HepG2 (cell line): ENCODE measurements around the gene ELOVL5. TPM values are rescaled to one million over a fixed set of nuclear protein-coding genes. Genes with fewer than 3 reads are reported as not detected.

ENCODE experiments used
- ATAC-seq: fragments of 200-7000 bp; cut with Tn5 transposase; 3 replicates; pipeline ENCODE4 v1.9.1; 2020; ENCODE audit warnings: mild to moderate bottlenecking, moderate library complexity
- BruUV-seq: library from RNA; stranded (reverse); fragments of 400-500 nt; replicated peaks from 2 replicates; lab custom pipeline; 2021; lab: Mats Ljungman, UMichigan
- CTCF ChIA-PET: fragments of 300-600 bp; formaldehyde crosslinking; extraction: SDS; loops from one replicate; lab custom pipeline; 2021; ENCODE audit warnings: low total read pairs, inconsistent platforms, low intra/inter-chr PET ratio; lab: Yijun Ruan, JAX
- POLR2A ChIA-PET: fragments of 350-600 bp; sonication (Branson Sonifier 250); formaldehyde crosslinking; loops from one replicate; lab custom pipeline; 2020; ENCODE audit warnings: antibody characterized with exemption, inconsistent platforms; lab: Yijun Ruan, JAX
- DNase-seq: peaks from one replicate; pipeline ENCODE4 v3.0.0-alpha.2; 2015; ENCODE audit warnings: low spot score
- FAIRE-seq: peaks from 3 replicates; lab custom pipeline; 2011; peaks lifted over from hg19 to GRCh38; lab: Jason Lieb, UNC
- H2AFZ ChIP-seq: one replicate; pipeline ENCODE4 v1.6.1; 2011; ENCODE audit warnings: low read length, inconsistent platforms
- H3K27ac ChIP-seq: fragments of 300-600 bp; 3 replicates; pipeline ENCODE4 v1.8.0; 2011; ENCODE audit warnings: mixed run types, mild to moderate bottlenecking, mixed read lengths, low read length, inconsistent platforms; ENCODE audit not compliant: insufficient read depth; ENCODE audit errors: extremely low read length
- H3K27me3 ChIP-seq, 2 experiments: fragments of 200-600 bp in 1 of 2; 2 replicates in 1 of 2; 3 replicates in 1 of 2; pipeline versions ENCODE4 v1.6.0 to v1.8.0; 2011; ENCODE audit warnings: low read length in 2 of 2, mild to moderate bottlenecking in 2 of 2, moderate library complexity in 2 of 2, inconsistent platforms in 1 of 2; ENCODE audit not compliant: insufficient read depth in 2 of 2, control insufficient read depth in 1 of 2
- H3K36me3 ChIP-seq, 2 experiments: fragments of 200-600 bp in 1 of 2; replicated peaks in 1 of 2; 2 replicates in 1 of 2; 3 replicates in 1 of 2; pipeline versions ENCODE4 v1.5.1 to v1.8.0; 2011; ENCODE audit warnings: low read length in 2 of 2, inconsistent platforms in 1 of 2; ENCODE audit not compliant: insufficient read depth in 2 of 2, control insufficient read depth in 1 of 2
- H3K4me1 ChIP-seq: 2 replicates; pipeline ENCODE4 v1.5.1; 2012; ENCODE audit warnings: low read length, inconsistent platforms; ENCODE audit not compliant: insufficient read depth
- H3K4me2 ChIP-seq: 2 replicates; pipeline ENCODE4 v1.6.0; 2011; ENCODE audit warnings: low read depth, low read length, inconsistent platforms
- H3K4me3 ChIP-seq, 3 experiments: fragments of 200-600 bp in 1 of 3; sonication (generic), shearing (Covaris generic) in 1 of 3; replicated peaks in 1 of 3; 2 replicates each; pipeline ENCODE4 v1.5.1; 2011 to 2016; ENCODE audit warnings: low read length in 3 of 3, inconsistent platforms in 2 of 3, low read depth in 2 of 3, mild to moderate bottlenecking in 2 of 3, control low read depth in 1 of 3, mixed read lengths in 1 of 3; ENCODE audit not compliant: insufficient read depth in 1 of 3
- H3K79me2 ChIP-seq: one replicate; pipeline ENCODE4 v1.6.1; 2011; ENCODE audit warnings: low read length, inconsistent platforms; ENCODE audit not compliant: insufficient read depth
- H3K9ac ChIP-seq: 2 replicates; pipeline ENCODE4 v1.6.0; 2011; ENCODE audit warnings: mild to moderate bottlenecking, low read depth, low read length, inconsistent platforms; ENCODE audit not compliant: insufficient read depth
- H3K9me3 ChIP-seq: 2 replicates; pipeline ENCODE4 v1.5.1; 2012; ENCODE audit warnings: mild to moderate bottlenecking, low read length
- H4K20me1 ChIP-seq: 2 replicates; pipeline ENCODE4 v1.6.0; 2011; ENCODE audit warnings: inconsistent platforms, mild to moderate bottlenecking, low read length, moderate library complexity; ENCODE audit not compliant: insufficient read depth
- FLYWCH1 ChIP-seq: sonication (generic); formaldehyde crosslinking; IDR thresholded peaks from 2 replicates; pipeline ENCODE4 v1.8.1; 2023; ENCODE audit warnings: mild to moderate bottlenecking, missing genetic modification reagents
- KIAA2018 ChIP-seq: sonication (generic); formaldehyde crosslinking; IDR thresholded peaks from 2 replicates; pipeline ENCODE4 v1.5.0; 2020; ENCODE audit warnings: mild to moderate bottlenecking, missing genetic modification reagents, borderline replicate concordance
- KLF12 ChIP-seq: sonication (generic); formaldehyde crosslinking; IDR thresholded peaks from 2 replicates; pipeline ENCODE4 v1.4.0; 2020; ENCODE audit warnings: missing genetic modification reagents, borderline replicate concordance
- NFE2L1 ChIP-seq: sonication (generic); formaldehyde crosslinking; IDR thresholded peaks from 2 replicates; pipeline ENCODE4 v1.4.0; 2020; ENCODE audit warnings: missing genetic modification reagents, mild to moderate bottlenecking, borderline replicate concordance
- RFXAP ChIP-seq: sonication (generic); formaldehyde crosslinking; IDR thresholded peaks from 2 replicates; pipeline ENCODE4 v1.4.0; 2020; ENCODE audit warnings: missing genetic modification reagents, borderline replicate concordance
- ZBTB46 ChIP-seq: sonication (generic); formaldehyde crosslinking; IDR thresholded peaks from 2 replicates; pipeline ENCODE4 v1.4.0; 2020; ENCODE audit warnings: mild to moderate bottlenecking, missing genetic modification reagents, borderline replicate concordance
- ZNF574 ChIP-seq: sonication (generic); formaldehyde crosslinking; IDR thresholded peaks from 2 replicates; pipeline ENCODE4 v1.4.0; 2020; ENCODE audit warnings: missing genetic modification reagents
- WGBS: methylation state at CpG from one replicate; pipeline ENCODE4 v1.1.6; 2017; ENCODE audit warnings: low lambda C conversion rate; 5-methylcytosine and 5-hydroxymethylcytosine counted together
- in situ Hi-C: cut with HindIII; loops from 2 replicates; pipeline ENCODE4 v1.10.0; 2017; ENCODE audit warnings: low pct_unique_long_range_greater_than_20kb; ENCODE audit not compliant: extremely low pct_ligation_motif_present
- intact Hi-C: fragments of 100-400 bp; cut with micrococcal nuclease; formaldehyde crosslinking; loops from one replicate; pipeline ENCODE4 v1.10.0; 2022; ENCODE audit not compliant: unreplicated experiment
- polyA plus RNA-seq, 8 experiments: library from polyadenylated mRNA; depleted of rRNA in 3 of 8; stranded (reverse) in 7 of 8; unstranded in 1 of 8; fragments of >200 nt; fragmentation: Illumina TruSeq in 4 of 8; extraction: Trizol in 4 of 8; gene quantifications; 2 replicates each; pipeline versions ENCODE4 v1.2.1 to v1.2.3, GENCODE V29; 2011 to 2016; ENCODE audit warnings: low read depth in 4 of 8, missing spikeins in 1 of 8, mixed read lengths in 1 of 8; ENCODE audit not compliant: insufficient read depth in 1 of 8
- total RNA-seq, 5 experiments: library from RNA; depleted of rRNA; stranded (reverse); fragments of >200 nt; fragmentation: Illumina TruSeq; extraction: Trizol; gene quantifications; 2 replicates each; pipeline ENCODE4 v1.2.3, GENCODE V29; 2016; ENCODE audit warnings: low read depth in 1 of 5
- TF ChIP-seq, protein P1 (sequence below): sonication (generic); formaldehyde crosslinking; IDR thresholded peaks from 2 replicates; pipeline ENCODE4 v1.9.0; 2022; ENCODE audit warnings: low read depth, missing genetic modification reagents

ELOVL5 gene
- total and polyA plus RNA-seq, 2 of the 13 experiments (the other 11 are each of a cell fraction or from before 2014, with no cell fraction given): 50.1 to 72.4 TPM

- no peak for TF ChIP-seq KIAA2018 (CRISPR knock-in tag)
- TF ChIP-seq FLYWCH1: no peak
Measured at GRCh38 chr6:53338304-53338703, 10.4 kb downstream of the ELOVL5 start (continued).

DNA sequence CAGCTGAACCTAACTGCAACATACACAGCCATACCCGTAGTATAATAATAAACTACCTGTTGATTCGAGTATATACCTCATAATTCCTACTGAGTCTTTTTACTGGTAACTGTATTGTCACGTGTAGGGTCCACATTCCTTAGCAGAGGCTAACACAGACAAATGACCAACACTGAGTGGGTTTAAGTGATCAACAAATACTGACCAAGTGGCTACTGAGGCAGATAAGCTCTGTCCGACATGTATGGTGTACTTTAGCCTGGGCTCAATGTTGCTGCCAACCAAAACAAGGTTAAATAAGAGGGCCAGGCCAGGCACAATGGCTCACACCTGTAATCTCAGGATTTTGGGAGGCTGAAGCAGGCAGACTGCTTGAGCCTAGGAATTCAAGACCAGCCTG is 12.7 kb downstream of the ELOVL5 start:
- Histone ChIP-seq H3K27ac (no peak overlapping the region), H3K36me3 (no peaks in the 10 kb centered on the region), H3K9ac (no peak overlapping the region), H2AFZ (no peak overlapping the region), H3K27me3 (no peaks in the 10 kb centered on the region), H3K4me2 (no peak overlapping the region), H3K4me1 (peaks cover 51% of the 10 kb centered on the region), H3K9me3 (no peaks in the 10 kb centered on the region), H4K20me1 (peaks cover 11% of the 10 kb centered on the region), H3K4me3 (no peak overlapping the region), H3K79me2 (peaks cover 70% of the 10 kb centered on the region)
- in situ Hi-C loops (no loop called here), intact Hi-C loops (no loop called here)
- DNase-seq (no peak), FAIRE-seq (no peak), ATAC-seq (no peak)
- 83% methylated on average over 4 of the region's 4 CpGs for WGBS
- ChIA-PET POLR2A (no interaction called here), CTCF (no interaction called here)
- BruUV-seq: no TSS peak
- TF ChIP-seq ZNF574 (CRISPR knock-in tag) (no peak), NFE2L1 (CRISPR knock-in tag) (no peak), RFXAP (CRISPR knock-in tag) (no peak), KLF12 (CRISPR knock-in tag) (no peak), ZBTB46 (no peak)
- TF ChIP-seq, protein P1, sequence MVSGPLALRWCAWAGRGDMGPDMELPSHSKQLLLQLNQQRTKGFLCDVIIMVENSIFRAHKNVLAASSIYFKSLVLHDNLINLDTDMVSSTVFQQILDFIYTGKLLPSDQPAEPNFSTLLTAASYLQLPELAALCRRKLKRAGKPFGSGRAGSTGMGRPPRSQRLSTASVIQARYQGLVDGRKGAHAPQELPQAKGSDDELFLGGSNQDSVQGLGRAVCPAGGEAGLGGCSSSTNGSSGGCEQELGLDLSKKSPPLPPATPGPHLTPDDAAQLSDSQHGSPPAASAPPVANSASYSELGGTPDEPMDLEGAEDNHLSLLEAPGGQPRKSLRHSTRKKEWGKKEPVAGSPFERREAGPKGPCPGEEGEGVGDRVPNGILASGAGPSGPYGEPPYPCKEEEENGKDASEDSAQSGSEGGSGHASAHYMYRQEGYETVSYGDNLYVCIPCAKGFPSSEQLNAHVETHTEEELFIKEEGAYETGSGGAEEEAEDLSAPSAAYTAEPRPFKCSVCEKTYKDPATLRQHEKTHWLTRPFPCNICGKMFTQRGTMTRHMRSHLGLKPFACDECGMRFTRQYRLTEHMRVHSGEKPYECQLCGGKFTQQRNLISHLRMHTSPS (CRISPR knock-in tag): no peak
